Measurements from ENCODE around the gene DTD1. TPM values are rescaled to one million over a fixed set of nuclear protein-coding genes. Genes with fewer than 3 reads are reported as not detected.

The DTD1 gene, protein sequence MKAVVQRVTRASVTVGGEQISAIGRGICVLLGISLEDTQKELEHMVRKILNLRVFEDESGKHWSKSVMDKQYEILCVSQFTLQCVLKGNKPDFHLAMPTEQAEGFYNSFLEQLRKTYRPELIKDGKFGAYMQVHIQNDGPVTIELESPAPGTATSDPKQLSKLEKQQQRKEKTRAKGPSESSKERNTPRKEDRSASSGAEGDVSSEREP
- 10 to 100 TPM; 46.1 to 47.6 TPM for total RNA-seq

DNA sequence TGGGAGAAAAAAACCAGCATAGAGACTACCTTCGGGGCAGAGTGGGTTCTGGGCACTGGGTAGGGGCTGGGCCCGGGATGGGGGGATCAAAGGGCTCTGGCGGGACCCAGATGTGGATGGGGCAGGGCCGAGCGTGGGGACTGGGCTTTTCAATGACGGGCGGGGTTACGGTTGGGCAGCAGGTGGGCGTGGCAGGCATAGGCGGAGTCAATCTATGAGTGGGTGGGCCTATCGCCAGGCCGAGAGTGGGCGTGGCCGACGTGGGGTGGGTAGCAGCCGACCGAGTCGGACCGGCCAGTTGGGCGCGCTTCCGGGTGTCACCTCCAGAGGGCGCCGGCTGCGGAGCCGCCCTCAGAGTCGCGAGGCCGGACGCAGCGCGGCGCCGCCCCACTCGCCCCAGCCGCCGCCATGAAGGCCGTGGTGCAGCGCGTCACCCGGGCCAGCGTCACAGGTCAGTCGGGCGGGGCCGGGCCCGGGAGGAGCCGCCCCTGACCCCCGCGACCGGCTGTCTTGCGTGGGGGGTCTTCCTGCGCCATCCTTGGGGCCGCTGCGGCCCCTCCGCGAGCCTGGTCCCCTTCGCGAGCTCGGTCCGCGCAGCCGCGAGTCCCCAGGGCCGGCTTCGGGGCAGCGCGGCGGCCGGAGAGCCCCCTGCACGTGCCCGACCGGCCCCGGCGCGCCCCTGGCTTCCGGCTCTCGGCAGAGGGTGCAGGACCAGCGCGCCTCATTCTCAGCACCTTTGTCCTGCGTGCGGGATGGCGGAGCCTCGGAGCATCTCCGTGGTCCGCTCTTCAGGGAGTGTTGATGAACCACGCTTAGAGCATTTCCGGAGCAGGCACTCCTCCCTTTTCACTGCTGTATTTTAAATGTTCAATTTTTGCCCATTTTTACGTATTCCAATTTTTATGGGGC is at the start of gene DTD1:
TSS of gene DTD1 (plus strand) at position 390 of the 909 bp plus-strand sequence. CDS start at position 409, 19 bp downstream.
- Mint-ChIP-seq H3K4me1 (ENCODE audit: low read depth) (peaks cover 37% of the 10 kb centered on the region), H3K36me3 (ENCODE audit: insufficient read depth in 2 of 2) (peaks cover 2 to 4% of the 10 kb centered on the region in 2 donors), H3K27ac (peak within 1 kb of the TSS; percentile 77), H3K9me3 (no peaks in the 10 kb centered on the region), H3K4me3 (peak within 1 kb of the TSS; percentile 97 to 98), H3K27me3 (ENCODE audit: low read depth) (peaks cover 9% of the 10 kb centered on the region)
- DNase-seq, result peak; percentile 91 to 96
- peak; percentile 89 to 90 for ATAC-seq (replicated peaks in 1 of 2)

GRCh38 chr20:18541741-18542140 is 46.1 kb upstream of the DTD1 start:
- no peaks in the 10 kb centered on the region for H3K27me3 Mint-ChIP-seq (ENCODE audit: low read depth)
- H3K4me1 Mint-ChIP-seq (ENCODE audit: low read depth), result peaks cover 5% of the 10 kb centered on the region
- H3K27ac Mint-ChIP-seq, result no peak overlapping the region
- H3K4me3 Mint-ChIP-seq, result no peak overlapping the region
- peaks cover 7 to 33% of the 10 kb centered on the region in 2 donors for H3K36me3 Mint-ChIP-seq (ENCODE audit: insufficient read depth in 2 of 2)
- no peak for ATAC-seq (replicated peaks in 1 of 2)
- no peaks in the 10 kb centered on the region for H3K9me3 Mint-ChIP-seq
- no peak for DNase-seq

- no peak for DNase-seq
- H3K36me3 Mint-ChIP-seq (ENCODE audit: insufficient read depth in 2 of 2), result peaks cover 6 to 35% of the 10 kb centered on the region in 2 donors
- no peak for ATAC-seq (replicated peaks in 1 of 2)
- no peaks in the 10 kb centered on the region for H3K27me3 Mint-ChIP-seq (ENCODE audit: low read depth)
- H3K9me3 Mint-ChIP-seq, result no peaks in the 10 kb centered on the region
- H3K27ac Mint-ChIP-seq, result peak overlapping the region; percentile 41
- H3K4me1 Mint-ChIP-seq (ENCODE audit: low read depth), result peaks cover 5% of the 10 kb centered on the region
- no peak overlapping the region for H3K4me3 Mint-ChIP-seq
These were observed 44.6 kb upstream of the DTD1 start for GRCh38 chr20:18543216-18543615.

GRCh38 chr20:18543932-18544331 is 43.9 kb upstream of the DTD1 start:
- Mint-ChIP-seq H3K27me3 (ENCODE audit: low read depth) (no peaks in the 10 kb centered on the region), H3K4me1 (ENCODE audit: low read depth) (peaks cover 5% of the 10 kb centered on the region), H3K9me3 (no peaks in the 10 kb centered on the region), H3K27ac (no peak overlapping the region), H3K4me3 (no peak overlapping the region), H3K36me3 (ENCODE audit: insufficient read depth in 2 of 2) (peaks cover 9 to 34% of the 10 kb centered on the region in 2 donors)
- DNase-seq (no peak), ATAC-seq (replicated peaks in 1 of 2) (no peak)

GRCh38 chr20:18545566-18545965 is 42.3 kb upstream of the DTD1 start:
- Mint-ChIP-seq H3K36me3 (ENCODE audit: insufficient read depth in 2 of 2) (peaks cover 6 to 31% of the 10 kb centered on the region in 2 donors), H3K9me3 (no peaks in the 10 kb centered on the region), H3K4me1 (ENCODE audit: low read depth) (peaks cover 5% of the 10 kb centered on the region), H3K4me3 (no peak overlapping the region), H3K27me3 (ENCODE audit: low read depth) (no peaks in the 10 kb centered on the region), H3K27ac (no peak overlapping the region)
- DNase-seq, result no peak
- no peak for ATAC-seq (replicated peaks in 1 of 2)

DNA sequence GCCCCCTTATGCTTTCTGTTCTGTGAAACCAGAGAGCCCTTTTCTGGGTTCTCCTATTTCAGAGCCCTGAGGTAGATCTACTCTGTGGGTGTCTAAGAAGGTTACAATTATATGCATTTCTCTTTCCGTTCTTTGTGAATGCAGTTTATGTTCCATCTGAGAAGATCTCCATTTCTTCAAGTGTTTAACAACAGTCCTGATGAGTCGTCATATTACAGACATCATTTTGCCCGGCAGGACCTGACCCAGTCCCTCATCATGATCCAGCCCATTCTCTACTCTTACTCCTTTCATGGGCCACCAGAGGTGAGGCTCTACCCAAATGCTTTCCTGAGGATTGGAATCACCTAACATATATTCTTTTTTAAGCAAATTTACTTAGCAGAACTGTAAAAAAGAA is 39.4 kb upstream of the DTD1 start:
- no peaks in the 10 kb centered on the region for H3K4me1 Mint-ChIP-seq (ENCODE audit: low read depth)
- H3K36me3 Mint-ChIP-seq (ENCODE audit: insufficient read depth in 2 of 2), result peaks cover 9 to 27% of the 10 kb centered on the region in 2 donors
- H3K9me3 Mint-ChIP-seq, result no peaks in the 10 kb centered on the region
- H3K27me3 Mint-ChIP-seq (ENCODE audit: low read depth), result no peaks in the 10 kb centered on the region
- H3K27ac Mint-ChIP-seq, result no peak overlapping the region
- DNase-seq (no peak), ATAC-seq (replicated peaks in 1 of 2) (no peak)
- no peak overlapping the region for H3K4me3 Mint-ChIP-seq

DNA sequence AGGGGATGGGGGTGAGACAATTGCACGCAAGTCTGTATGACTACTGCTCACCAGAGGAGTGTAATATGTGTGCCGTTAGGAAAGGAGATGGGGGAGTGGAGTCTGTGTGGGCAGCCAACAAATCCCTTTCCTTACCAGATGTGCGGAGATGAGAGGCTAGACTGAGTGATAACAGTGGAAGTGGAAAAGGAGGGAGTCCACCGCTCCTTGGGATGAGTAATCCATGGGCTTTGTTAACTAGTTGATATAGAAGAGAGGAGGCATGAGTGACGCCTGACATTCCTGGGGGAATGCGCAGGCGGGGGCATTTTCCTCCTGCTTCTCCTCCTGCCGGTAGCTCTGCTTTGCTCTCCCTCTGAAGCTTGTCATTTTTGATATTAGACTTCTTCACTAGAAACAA is 34.1 kb upstream of the DTD1 start:
- H3K36me3 Mint-ChIP-seq (ENCODE audit: insufficient read depth in 2 of 2), result peaks cover 11 to 29% of the 10 kb centered on the region in 2 donors

DNA sequence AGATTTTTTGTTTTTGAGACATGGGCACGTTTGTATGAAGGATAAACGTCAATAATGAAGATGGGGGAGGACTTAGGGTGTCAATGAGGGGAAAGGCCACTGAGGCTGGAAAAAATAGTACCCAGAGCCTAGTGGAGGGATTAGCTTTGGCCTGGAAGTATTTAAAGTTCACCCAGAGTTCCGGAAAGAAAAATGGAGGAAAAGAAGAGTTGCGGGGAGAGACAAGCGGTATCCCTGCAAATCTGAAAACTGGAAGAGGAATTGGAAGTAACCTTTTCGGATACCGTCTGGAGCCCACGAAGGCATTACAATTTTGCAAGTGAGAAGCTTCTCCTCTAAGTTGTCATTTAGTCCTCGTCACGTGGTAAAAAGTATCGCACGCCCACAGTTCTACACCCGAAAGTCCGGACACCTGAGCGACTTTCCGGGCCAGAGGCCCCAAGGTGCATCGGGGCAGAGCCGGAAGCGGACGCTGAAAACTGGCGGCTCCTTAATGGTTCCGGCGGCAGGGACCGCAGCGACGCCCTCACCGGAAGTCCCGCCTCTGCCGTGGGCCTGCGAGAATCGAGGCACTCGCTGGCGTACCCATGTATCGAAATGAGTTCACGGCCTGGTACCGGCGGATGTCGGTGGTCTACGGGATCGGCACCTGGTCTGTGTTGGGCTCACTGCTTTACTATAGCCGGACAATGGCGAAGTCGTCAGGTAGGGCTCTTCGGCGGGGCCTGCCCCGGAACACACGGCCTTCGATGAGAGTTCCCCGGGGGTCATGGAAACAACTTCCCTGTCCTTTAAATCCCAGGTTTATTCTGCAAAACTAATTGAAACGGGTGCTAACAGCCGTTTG is 20.7 kb upstream of the DTD1 start, which contains the start of gene SMIM26:
TSS of gene SMIM26 (plus strand) at position 541 of the 847 bp plus-strand sequence. CDS start at position 588, 47 bp downstream.
- no peaks in the 10 kb centered on the region for H3K27me3 Mint-ChIP-seq (ENCODE audit: low read depth)
- H3K4me3 Mint-ChIP-seq, result peak within 1 kb of the TSS; percentile 87 to 90
- peaks cover 5 to 15% of the 10 kb centered on the region in 2 donors for H3K36me3 Mint-ChIP-seq (ENCODE audit: insufficient read depth in 2 of 2)
- peak; percentile 95 to 96 for DNase-seq
- peaks cover 3% of the 10 kb centered on the region in 2 donors for H3K9me3 Mint-ChIP-seq
- peak within 1 kb of the TSS; percentile 98 for H3K27ac Mint-ChIP-seq
- peak; percentile 99 to 100 for ATAC-seq (replicated peaks in 1 of 2)
- H3K4me1 Mint-ChIP-seq (ENCODE audit: low read depth), result peaks cover 27% of the 10 kb centered on the region

More for the DNA sequence above, 34.1 kb upstream of the DTD1 start:
- H3K4me3 Mint-ChIP-seq, result no peak overlapping the region
- DNase-seq (no peak), ATAC-seq (replicated peaks in 1 of 2) (no peak)
- no peaks in the 10 kb centered on the region for H3K27me3 Mint-ChIP-seq (ENCODE audit: low read depth)
- no peak overlapping the region for H3K27ac Mint-ChIP-seq
- no peaks in the 10 kb centered on the region for H3K4me1 Mint-ChIP-seq (ENCODE audit: low read depth)
- H3K9me3 Mint-ChIP-seq, result no peaks in the 10 kb centered on the region

DNA sequence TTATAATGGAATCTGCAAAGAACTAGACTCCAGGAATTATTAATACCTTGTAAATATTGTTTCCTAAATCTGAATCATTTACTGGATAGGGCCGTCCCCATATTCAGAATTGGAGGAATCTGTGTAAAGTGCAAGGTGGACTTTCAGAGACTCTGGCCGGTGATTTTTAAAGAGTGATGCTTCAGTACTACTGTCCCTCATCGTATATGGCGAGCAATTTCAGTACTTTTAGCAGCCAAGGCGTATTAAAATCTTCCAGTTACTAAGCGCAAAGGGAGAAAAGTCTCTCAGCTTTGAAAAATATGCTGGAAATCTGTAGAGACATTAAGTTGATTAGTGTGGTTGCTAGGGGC is 20.1 kb upstream of the DTD1 start:
- DNase-seq (no peak), ATAC-seq (replicated peaks in 1 of 2) (peak in 1 of 2 donors; percentile 6)
- H3K36me3 Mint-ChIP-seq (ENCODE audit: insufficient read depth in 2 of 2), result peaks cover 5 to 11% of the 10 kb centered on the region in 2 donors
- H3K9me3 Mint-ChIP-seq, result peaks cover 3% of the 10 kb centered on the region in 2 donors
- H3K4me1 Mint-ChIP-seq (ENCODE audit: low read depth), result peaks cover 32% of the 10 kb centered on the region
- H3K4me3 Mint-ChIP-seq, result peak overlapping the region; percentile 87 to 90
- peak overlapping the region; percentile 98 for H3K27ac Mint-ChIP-seq
- no peaks in the 10 kb centered on the region for H3K27me3 Mint-ChIP-seq (ENCODE audit: low read depth)

DNA sequence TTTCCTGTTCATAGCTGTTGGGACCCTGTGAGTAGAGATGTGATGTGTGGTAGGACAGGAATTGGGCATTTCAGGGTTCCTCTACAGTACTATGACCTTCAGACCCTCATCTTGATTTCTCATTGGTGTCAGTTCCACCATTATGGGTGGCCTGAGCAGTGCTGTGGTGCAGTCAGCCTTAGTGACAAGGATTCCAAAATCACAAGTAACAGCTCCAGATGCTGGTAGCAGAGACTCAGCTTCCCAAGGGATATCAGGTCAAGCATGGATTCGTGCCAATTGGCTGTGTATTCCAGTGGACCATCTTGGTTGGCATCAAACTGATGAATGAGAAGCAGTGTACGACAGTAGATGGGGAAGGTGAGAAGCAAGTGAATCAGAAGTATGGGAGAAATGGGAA is 16.8 kb upstream of the DTD1 start:
- no peak overlapping the region for H3K27ac Mint-ChIP-seq
- H3K9me3 Mint-ChIP-seq, result peaks cover 3% of the 10 kb centered on the region in 2 donors
- H3K4me1 Mint-ChIP-seq (ENCODE audit: low read depth), result peaks cover 29% of the 10 kb centered on the region
- H3K4me3 Mint-ChIP-seq, result no peak overlapping the region
- no peaks in the 10 kb centered on the region for H3K27me3 Mint-ChIP-seq (ENCODE audit: low read depth)
- H3K36me3 Mint-ChIP-seq (ENCODE audit: insufficient read depth in 2 of 2), result peaks cover 5 to 7% of the 10 kb centered on the region in 2 donors
- no peak for ATAC-seq (replicated peaks in 1 of 2)
- no peak for DNase-seq

- Mint-ChIP-seq H3K27ac (peak overlapping the region; percentile 40), H3K27me3 (ENCODE audit: low read depth) (no peaks in the 10 kb centered on the region), H3K9me3 (peaks cover 3% of the 10 kb centered on the region in 2 donors), H3K4me3 (no peak overlapping the region), H3K36me3 (ENCODE audit: insufficient read depth in 2 of 2) (peaks cover 5 to 7% of the 10 kb centered on the region in 2 donors), H3K4me1 (ENCODE audit: low read depth) (peaks cover 23% of the 10 kb centered on the region)
- ATAC-seq (replicated peaks in 1 of 2) (no peak), DNase-seq (no peak)
These were observed 16.3 kb upstream of the DTD1 start for GRCh38 chr20:18571578-18571977.

DNA sequence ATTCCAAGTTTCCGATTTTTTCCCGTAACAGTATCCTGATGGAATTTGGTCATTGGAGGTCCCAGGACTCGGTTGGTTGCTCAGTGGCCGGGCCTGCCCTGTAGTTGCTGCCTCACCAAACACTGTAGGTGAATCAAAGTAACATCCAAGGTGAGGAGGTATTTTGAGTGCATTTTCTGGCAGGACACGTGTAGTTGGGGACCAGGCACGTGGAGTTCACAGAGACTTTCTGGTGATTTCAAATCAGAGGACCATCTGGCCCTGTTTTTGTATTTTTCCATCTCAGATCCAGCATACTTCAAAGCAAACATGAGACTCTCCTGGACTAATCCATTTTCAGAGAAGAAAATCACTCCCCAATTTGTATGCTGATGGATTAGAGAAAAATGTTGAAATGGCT is 9.9 kb upstream of the DTD1 start:
- Mint-ChIP-seq H3K9me3 (no peaks in the 10 kb centered on the region), H3K36me3 (ENCODE audit: insufficient read depth in 2 of 2) (no peaks in the 10 kb centered on the region), H3K27ac (no peak overlapping the region), H3K4me3 (no peak overlapping the region), H3K4me1 (ENCODE audit: low read depth) (no peaks in the 10 kb centered on the region), H3K27me3 (ENCODE audit: low read depth) (no peaks in the 10 kb centered on the region)
- ATAC-seq (replicated peaks in 1 of 2) (no peak), DNase-seq (no peak)
